Transverse colon (tissue), 4 donors: ENCODE results near the gene CD9.

ENCODE experiments used
- EP300 ChIP-seq: sonication (generic); formaldehyde crosslinking; IDR thresholded peaks from one replicate; pipeline ENCODE4 v1.6.1; 2017; ENCODE audit warnings: antibody characterized with exemption, low read depth
- POLR2A ChIP-seq: fragments of 450-650 bp; IDR thresholded peaks from one replicate; pipeline ENCODE4 v1.6.1; 2016; ENCODE audit warnings: antibody characterized with exemption, mild to moderate bottlenecking, moderate library complexity
- POLR2AphosphoS5 ChIP-seq, 3 donors: sonication (generic); formaldehyde crosslinking; IDR thresholded peaks; one replicate each; pipeline ENCODE4 v1.6.1; 2016; ENCODE audit warnings: antibody characterized with exemption in 3 of 3
- TF ChIP-seq, protein P1 (sequence below), 5 experiments: fragments of 200-600 bp in 3 of 5; fragments of 450-650 bp in 2 of 5; sonication (generic) in 3 of 5; IDR thresholded peaks; 1 replicate in 2 of 5; 2 replicates in 3 of 5; pipeline ENCODE4 v1.5.1; 2016 to 2017; ENCODE audit warnings: antibody characterized with exemption in 5 of 5, inconsistent platforms in 3 of 5, mild to moderate bottlenecking in 2 of 5, moderate library complexity in 1 of 5

DNA sequence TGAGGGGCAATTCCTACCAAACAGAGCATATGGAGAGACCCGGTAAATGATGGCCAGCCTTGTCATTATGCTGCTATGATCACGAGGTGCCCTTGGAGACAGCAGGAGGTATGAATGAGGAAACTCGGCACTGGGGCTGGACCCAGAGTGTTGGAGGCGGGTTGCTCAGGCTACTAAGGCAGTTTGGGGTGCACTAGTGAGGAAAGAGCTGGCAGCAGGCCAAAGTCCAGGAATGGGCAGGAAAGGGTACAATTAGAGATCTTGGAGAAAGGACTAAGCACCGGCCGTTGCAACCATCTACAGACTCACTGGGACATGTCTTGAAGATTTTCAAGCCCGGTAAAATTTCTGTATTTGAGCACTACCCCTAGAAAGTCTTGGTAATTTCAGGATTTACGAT is 54.3 kb downstream of the CD9 start:
- TF ChIP-seq EP300, result no peak
- TF ChIP-seq, protein P1, sequence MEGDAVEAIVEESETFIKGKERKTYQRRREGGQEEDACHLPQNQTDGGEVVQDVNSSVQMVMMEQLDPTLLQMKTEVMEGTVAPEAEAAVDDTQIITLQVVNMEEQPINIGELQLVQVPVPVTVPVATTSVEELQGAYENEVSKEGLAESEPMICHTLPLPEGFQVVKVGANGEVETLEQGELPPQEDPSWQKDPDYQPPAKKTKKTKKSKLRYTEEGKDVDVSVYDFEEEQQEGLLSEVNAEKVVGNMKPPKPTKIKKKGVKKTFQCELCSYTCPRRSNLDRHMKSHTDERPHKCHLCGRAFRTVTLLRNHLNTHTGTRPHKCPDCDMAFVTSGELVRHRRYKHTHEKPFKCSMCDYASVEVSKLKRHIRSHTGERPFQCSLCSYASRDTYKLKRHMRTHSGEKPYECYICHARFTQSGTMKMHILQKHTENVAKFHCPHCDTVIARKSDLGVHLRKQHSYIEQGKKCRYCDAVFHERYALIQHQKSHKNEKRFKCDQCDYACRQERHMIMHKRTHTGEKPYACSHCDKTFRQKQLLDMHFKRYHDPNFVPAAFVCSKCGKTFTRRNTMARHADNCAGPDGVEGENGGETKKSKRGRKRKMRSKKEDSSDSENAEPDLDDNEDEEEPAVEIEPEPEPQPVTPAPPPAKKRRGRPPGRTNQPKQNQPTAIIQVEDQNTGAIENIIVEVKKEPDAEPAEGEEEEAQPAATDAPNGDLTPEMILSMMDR (IDR thresholded peaks at IDR 0.05), result no peak
- no peak for TF ChIP-seq POLR2AphosphoS5 (IDR thresholded peaks at IDR 0.05)
- no peak for TF ChIP-seq POLR2A
